Esophagus squamous epithelium (tissue), 5 donors: ENCODE results near the gene ADAMTS14. TPM values are rescaled to one million over a fixed set of nuclear protein-coding genes. Genes with fewer than 3 reads are reported as not detected.

Experiments
- DNase-seq: peaks from one replicate; lab custom pipeline; 2025; lab: John Stamatoyannopoulos, UW
- H3K27ac ChIP-seq, 4 donors: fragments of 200-600 bp; sonication (generic); one replicate each; pipeline ENCODE4 v1.5.1; 2016 to 2019; ENCODE audit warnings: mild to moderate bottlenecking in 1 of 4
- H3K27me3 ChIP-seq, 4 donors: fragments of 200-600 bp; sonication (generic); 1 replicate in 3 of 4; 2 replicates in 1 of 4; pipeline versions ENCODE4 v1.5.1 to v1.6.0; 2017 to 2021; ENCODE audit warnings: antibody characterized with exemption in 1 of 4
- H3K36me3 ChIP-seq, 3 donors: fragments of 200-600 bp; sonication (generic); one replicate each; pipeline ENCODE4 v1.5.1; 2016 to 2019
- H3K4me1 ChIP-seq, 3 donors: fragments of 200-600 bp; sonication (generic); one replicate each; pipeline ENCODE4 v1.5.1; 2017 to 2019
- H3K4me3 ChIP-seq, 4 donors: fragments of 200-600 bp; sonication (generic); 1 replicate in 3 of 4; 2 replicates in 1 of 4; pipeline ENCODE4 v1.5.1; 2016 to 2019; ENCODE audit warnings: mild to moderate bottlenecking in 2 of 4, moderate library complexity in 1 of 4
- H3K9me3 ChIP-seq, 3 donors: fragments of 200-600 bp; sonication (generic); one replicate each; pipeline ENCODE4 v1.5.1; 2016 to 2019
- POLR2A ChIP-seq, 4 donors: fragments of 450-650 bp; IDR thresholded peaks; one replicate each; pipeline ENCODE4 v1.6.1; 2017; ENCODE audit warnings: antibody characterized with exemption in 4 of 4, mild to moderate bottlenecking in 4 of 4, moderate library complexity in 3 of 4
- WGBS, 2 donors: methylation state at CpG; one replicate each; pipeline ENCODE4 v1.1.5; 2018; 5-methylcytosine and 5-hydroxymethylcytosine counted together
- intact Hi-C: fragments of 100-400 bp; cut with DNase I; formaldehyde crosslinking; loops from one replicate; pipeline ENCODE4 v1.15.0; 2022
- total RNA-seq, 4 donors: library from RNA; depleted of rRNA; stranded (reverse); fragments of >200 nt; gene quantifications; one replicate each; pipeline ENCODE4 v1.1.0, GENCODE V29; 2016
- TF ChIP-seq, protein P1 (sequence below), 6 experiments: fragments of 450-650 bp in 4 of 6; fragments of 200-600 bp in 2 of 6; sonication (generic) in 2 of 6; IDR thresholded peaks; one replicate each; pipeline ENCODE4 v1.5.1; 2016 to 2019; ENCODE audit warnings: antibody characterized with exemption in 6 of 6, mild to moderate bottlenecking in 4 of 6, moderate library complexity in 4 of 6
- donor health status: DM: yes; HTN: yes; CAD: no.

Gene ADAMTS14
- total RNA-seq, 4 donors from 2014 or later, result 0.23 to 0.75 (median 0.38) TPM; not detected in 1

DNA sequence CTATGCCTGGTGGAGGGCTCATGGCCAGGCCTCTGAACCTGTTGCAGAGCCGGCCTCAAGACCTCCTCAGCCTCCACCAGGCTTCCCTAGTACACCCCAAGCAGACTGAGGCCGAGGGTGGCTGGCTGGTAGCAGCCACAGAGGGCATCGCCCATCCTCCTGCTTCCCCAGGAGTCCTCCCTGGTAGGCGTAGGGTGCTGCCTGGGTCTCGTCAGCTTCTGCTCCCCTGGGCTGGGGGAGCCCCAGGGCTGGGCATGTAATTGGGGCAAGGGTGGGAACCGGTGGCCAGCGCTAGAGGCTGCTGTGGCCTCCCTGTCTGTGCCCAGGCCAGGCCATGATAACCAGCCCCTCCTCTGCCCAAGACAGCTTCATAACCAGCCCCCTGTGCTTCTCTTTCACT lies 80.3 kb downstream of the ADAMTS14 start:
- no peak for DNase-seq
- Histone ChIP-seq H3K4me1 (no peaks in the 10 kb centered on the region), H3K4me3 (no peak overlapping the region), H3K9me3 (no peaks in the 10 kb centered on the region), H3K27me3 (no peaks in the 10 kb centered on the region), H3K27ac (no peak overlapping the region), H3K36me3 (no peaks in the 10 kb centered on the region)
- WGBS, 2 donors, result 90 to 93% methylated on average over 2 of the region's 7 CpGs
- intact Hi-C loops, result no loop called here
- TF ChIP-seq, protein P1, sequence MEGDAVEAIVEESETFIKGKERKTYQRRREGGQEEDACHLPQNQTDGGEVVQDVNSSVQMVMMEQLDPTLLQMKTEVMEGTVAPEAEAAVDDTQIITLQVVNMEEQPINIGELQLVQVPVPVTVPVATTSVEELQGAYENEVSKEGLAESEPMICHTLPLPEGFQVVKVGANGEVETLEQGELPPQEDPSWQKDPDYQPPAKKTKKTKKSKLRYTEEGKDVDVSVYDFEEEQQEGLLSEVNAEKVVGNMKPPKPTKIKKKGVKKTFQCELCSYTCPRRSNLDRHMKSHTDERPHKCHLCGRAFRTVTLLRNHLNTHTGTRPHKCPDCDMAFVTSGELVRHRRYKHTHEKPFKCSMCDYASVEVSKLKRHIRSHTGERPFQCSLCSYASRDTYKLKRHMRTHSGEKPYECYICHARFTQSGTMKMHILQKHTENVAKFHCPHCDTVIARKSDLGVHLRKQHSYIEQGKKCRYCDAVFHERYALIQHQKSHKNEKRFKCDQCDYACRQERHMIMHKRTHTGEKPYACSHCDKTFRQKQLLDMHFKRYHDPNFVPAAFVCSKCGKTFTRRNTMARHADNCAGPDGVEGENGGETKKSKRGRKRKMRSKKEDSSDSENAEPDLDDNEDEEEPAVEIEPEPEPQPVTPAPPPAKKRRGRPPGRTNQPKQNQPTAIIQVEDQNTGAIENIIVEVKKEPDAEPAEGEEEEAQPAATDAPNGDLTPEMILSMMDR (IDR thresholded peaks at IDR 0.05), result no peak
- TF ChIP-seq POLR2A (IDR thresholded peaks at IDR 0.05), result no peak

DNA sequence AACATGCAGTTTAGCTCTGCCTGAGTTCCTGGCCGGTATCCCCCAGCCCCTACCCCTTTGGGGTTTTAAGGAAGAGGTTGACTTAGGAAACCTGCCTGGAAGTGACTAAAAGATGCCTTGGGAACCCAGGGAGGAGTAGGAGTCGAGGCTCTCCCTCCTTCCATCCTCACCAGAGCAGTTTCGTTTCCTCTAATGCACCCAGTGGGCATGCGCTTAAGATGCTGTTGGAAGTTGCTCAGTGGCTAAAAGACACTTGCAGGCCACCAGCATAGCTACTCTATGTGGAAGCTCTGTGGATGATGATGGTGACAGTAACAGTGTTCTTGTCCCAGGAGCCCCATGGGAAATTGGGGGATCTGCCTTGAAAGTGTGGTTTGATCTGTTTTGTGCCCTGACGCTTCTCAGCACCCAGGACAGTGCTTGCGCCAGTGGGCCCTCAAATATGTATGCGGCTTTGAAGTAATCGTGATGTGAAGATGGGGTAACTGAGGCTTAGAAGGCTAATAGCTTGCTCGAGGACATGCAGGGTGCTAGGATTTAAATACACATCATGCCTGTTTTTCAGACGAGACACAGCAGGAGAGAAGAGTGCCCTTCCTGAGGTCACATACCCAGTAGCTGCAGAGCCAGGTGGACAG lies 80.8 kb downstream of the ADAMTS14 start:
- DNase-seq, result no peak
- H3K4me1 ChIP-seq, result no peaks in the 10 kb centered on the region
- H3K27ac ChIP-seq, result no peak overlapping the region
- no peaks in the 10 kb centered on the region for H3K36me3 ChIP-seq
- no peaks in the 10 kb centered on the region for H3K27me3 ChIP-seq
- no peaks in the 10 kb centered on the region for H3K9me3 ChIP-seq
- TF ChIP-seq, protein P1 (IDR thresholded peaks at IDR 0.05), result no peak
- TF ChIP-seq POLR2A (IDR thresholded peaks at IDR 0.05), result no peak
- no peak overlapping the region for H3K4me3 ChIP-seq
- WGBS, 2 donors, result 88 to 89% methylated on average over 9 to 10 of the region's 10 CpGs
- intact Hi-C loops, result no loop called here

DNA sequence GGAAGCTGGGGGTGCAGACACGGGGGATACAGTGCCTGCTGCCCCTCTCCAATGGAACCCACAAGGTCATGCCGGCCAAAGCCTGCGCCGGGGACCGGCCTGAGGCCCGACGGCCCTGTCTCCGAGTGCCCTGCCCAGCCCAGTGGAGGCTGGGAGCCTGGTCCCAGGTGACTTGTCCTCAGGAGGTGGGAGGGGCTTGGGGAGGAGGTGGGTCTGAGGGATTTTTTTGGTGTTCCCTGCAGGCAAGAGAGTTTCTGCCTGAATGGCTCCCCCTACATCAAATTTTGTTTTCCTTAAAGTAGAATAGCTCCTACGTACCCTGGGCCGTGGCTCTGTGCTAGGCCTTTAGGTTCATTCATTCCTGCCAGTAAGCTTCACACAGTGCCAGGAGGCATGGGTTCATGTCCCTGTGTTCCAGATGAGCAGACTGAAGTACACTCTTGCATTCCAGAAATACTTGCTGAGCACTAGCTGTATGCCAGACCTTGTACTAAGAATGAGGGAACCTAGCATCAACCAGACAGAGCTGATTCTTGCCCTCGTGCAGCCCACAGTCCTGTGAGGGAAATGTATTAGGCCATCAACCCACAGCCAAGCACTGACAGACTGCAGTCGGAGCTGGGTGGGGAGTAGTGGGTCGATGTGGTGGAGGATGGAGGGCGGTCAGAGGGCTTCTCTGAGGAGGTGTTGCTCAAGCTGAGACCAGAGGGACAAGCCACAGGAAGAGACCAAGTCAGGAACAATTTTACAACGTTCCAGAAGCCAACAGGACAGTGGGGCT lies 81.7 kb downstream of the ADAMTS14 start:
- Histone ChIP-seq H3K36me3 (no peaks in the 10 kb centered on the region), H3K4me1 (peaks cover 0 to 2% (median 0%) of the 10 kb centered on the region in 3 donors), H3K9me3 (no peaks in the 10 kb centered on the region), H3K27me3 (no peaks in the 10 kb centered on the region), H3K27ac (no peak overlapping the region), H3K4me3 (no peak overlapping the region)
- TF ChIP-seq POLR2A (IDR thresholded peaks at IDR 0.05), result no peak
- TF ChIP-seq, protein P1 (IDR thresholded peaks at IDR 0.05), result no peak
- DNase-seq, result no peak
- WGBS, 2 donors, result 74% methylated on average over 7 of the region's 15 CpGs
- intact Hi-C loops, result no loop called here

DNA sequence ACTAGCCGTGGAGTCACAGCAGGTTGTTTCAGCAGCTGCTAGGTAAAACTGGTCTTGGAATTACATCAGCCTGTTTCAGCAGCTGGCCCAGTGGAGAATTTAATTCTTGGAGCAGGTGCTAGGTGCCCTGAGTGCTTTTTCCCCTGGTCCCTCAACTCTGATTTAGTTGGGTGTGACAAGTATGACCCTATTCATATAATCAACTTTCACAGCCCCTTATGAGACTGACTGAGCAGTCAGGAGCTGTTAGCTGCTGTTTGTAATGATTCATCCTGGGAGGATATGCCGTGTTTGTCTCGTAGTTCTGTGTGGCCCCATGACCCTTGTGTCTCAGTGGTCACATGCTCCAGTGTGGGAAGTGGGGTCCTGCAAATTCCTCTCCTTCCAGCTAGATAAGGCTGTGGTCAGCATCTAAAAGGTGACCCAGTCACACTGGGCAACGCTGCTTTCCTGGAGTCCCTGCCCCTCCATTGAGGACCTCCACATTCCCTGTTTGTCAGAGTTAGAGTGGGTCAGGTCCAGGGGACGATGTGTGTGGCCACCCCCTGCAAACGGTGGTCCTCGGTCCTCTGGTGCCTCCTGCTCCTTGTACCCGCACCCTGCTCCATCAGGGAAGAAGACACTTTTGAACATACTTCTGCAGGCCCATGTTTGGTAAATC lies 84.5 kb downstream of the ADAMTS14 start:
- DNase-seq, result no peak
- no peak overlapping the region for H3K27ac ChIP-seq
- no peaks in the 10 kb centered on the region for H3K9me3 ChIP-seq
- 56 to 70% methylated on average over 5 to 7 of the region's 8 CpGs for WGBS, 2 donors
- H3K4me1 ChIP-seq, result peaks cover 0 to 6% (median 0%) of the 10 kb centered on the region in 3 donors
- no peaks in the 10 kb centered on the region for H3K27me3 ChIP-seq
- no peaks in the 10 kb centered on the region for H3K36me3 ChIP-seq
- no peak overlapping the region for H3K4me3 ChIP-seq
- TF ChIP-seq POLR2A (IDR thresholded peaks at IDR 0.05), result no peak
- TF ChIP-seq, protein P1 (IDR thresholded peaks at IDR 0.05), result no peak
- intact Hi-C loops, result no loop called here

DNA sequence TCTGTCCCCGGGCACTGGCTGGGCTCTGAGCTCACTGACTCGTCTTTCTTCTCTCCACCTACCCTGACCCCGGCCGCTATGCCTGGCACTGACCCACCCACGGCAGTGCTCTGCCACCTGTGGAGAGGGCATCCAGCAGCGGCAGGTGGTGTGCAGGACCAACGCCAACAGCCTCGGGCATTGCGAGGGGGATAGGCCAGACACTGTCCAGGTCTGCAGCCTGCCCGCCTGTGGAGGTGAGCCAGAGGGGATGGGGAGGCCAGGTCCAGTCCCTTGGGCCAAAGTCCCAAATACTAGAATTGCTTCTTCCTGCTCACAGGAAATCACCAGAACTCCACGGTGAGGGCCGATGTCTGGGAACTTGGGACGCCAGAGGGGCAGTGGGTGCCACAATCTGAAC lies 85.5 kb downstream of the ADAMTS14 start:
- Histone ChIP-seq H3K9me3 (no peaks in the 10 kb centered on the region), H3K4me1 (peaks cover 0 to 6% (median 0%) of the 10 kb centered on the region in 3 donors), H3K4me3 (no peak overlapping the region), H3K27ac (no peak overlapping the region), H3K27me3 (no peaks in the 10 kb centered on the region), H3K36me3 (no peaks in the 10 kb centered on the region)
- no peak for DNase-seq
- intact Hi-C loops, result loop anchor here (2.0 kb wide), 1 partner anchor 209 kb away; no protein-coding TSS in a partner anchor
- 75 to 83% methylated on average over 6 to 10 of the region's 13 CpGs for WGBS, 2 donors
- TF ChIP-seq, protein P1 (IDR thresholded peaks at IDR 0.05), result no peak
- TF ChIP-seq POLR2A (IDR thresholded peaks at IDR 0.05), result no peak
